Esophagus mucosa (tissue), 1 donor: ENCODE measurements around the gene MCM6. TPM values are rescaled to one million over a fixed set of nuclear protein-coding genes. Genes with fewer than 3 reads are reported as not detected.

ENCODE experiments used
- total RNA-seq: library from RNA; stranded (reverse); gene quantifications from one replicate; pipeline ENCODE4 v1.2.4, GENCODE V29; 2023
- donor health status: DM: yes; HTN: yes; CAD: no.

Gene MCM6
- total RNA-seq, 1 donor from 2014 or later, result 16.4 TPM

Other genes with a start within 250 kb of the MCM6 start
- 52.4 TPM for gene UBXN4, start 134.6 kb downstream of the MCM6 start, total RNA-seq
- not detected for gene LCT, start 39.3 kb downstream of the MCM6 start, total RNA-seq
- gene DARS1, start 109.2 kb upstream of the MCM6 start, total RNA-seq, result 58.3 TPM
- 3.6 TPM for gene CXCR4, start 241.7 kb upstream of the MCM6 start, total RNA-seq